ENCODE results near the gene TM4SF18. TPM values are rescaled to one million over a fixed set of nuclear protein-coding genes. Genes with fewer than 3 reads are reported as not detected.

Gene TM4SF18
- total RNA-seq (2021; ENCODE audit: unreplicated experiment), result 54.5 TPM
- polyA plus RNA-seq (2012; ENCODE audit: insufficient read length), result 34.5 TPM
- Bru-seq, nascent RNA, result percentile 86 among the genes with signal in this experiment
- BruChase-seq, experiment 1, labeled RNA remaining after a 2-hour chase, result percentile 85 among the genes with signal in this experiment
- BruChase-seq, experiment 2, labeled RNA remaining after a 6-hour chase, result percentile 95 among the genes with signal in this experiment
- long read RNA-seq, transcript TM4SF18-203 (5 exons, 907 nt), result minor isoform, 15 of 59 reads
- long read RNA-seq, transcript TM4SF18-201 (6 exons, 3,852 nt), result major isoform, 21 of 59 reads
- long read RNA-seq, partial matches to known transcripts, result 0 of 59 reads
- long read RNA-seq, other reads (novel, unspliced or antisense), result 23 of 59 reads

GRCh38 chr3:149333176-149333859, at the start of gene TM4SF18:
Gene TM4SF18, minus strand, starts transcription at chr3:149333636. Its CDS starts 254 bp downstream, at chr3:149333382.
- ChIA-PET POLR2A (interaction anchor here (0.6 to 0.9 kb wide), 3 partner anchors 40 to 159 kb away, joined by 3 to 7 read pairs (median 4); no protein-coding TSS in a partner anchor), CTCF (interaction anchor here (0.6 to 1.6 kb wide), 2 partner anchors 9 to 378 kb away, joined by 4 to 8 read pairs; no protein-coding TSS in a partner anchor)
- peak within 1 kb of the TSS; percentile 45 to 47 for H3K4me3 ChIP-seq (ENCODE audit: low read depth in 2 of 2, low read length in 2 of 2)
- peaks cover 5% of the 10 kb centered on the region; the same call in 1 of the 2 replicates for H3K9me3 ChIP-seq (ENCODE audit: control insufficient read depth, insufficient read depth, low read depth, low read length)
- peaks cover 6% of the 10 kb centered on the region; the same call in 1 of the 2 replicates for H3K36me3 ChIP-seq (ENCODE audit: control insufficient read depth, insufficient read depth, low read length)
- peak; percentile 68 for ATAC-seq
- in situ Hi-C loops (cut with HindIII; ENCODE audit: low pct_unique_long_range_greater_than_20kb, low sequenced_read_pairs), result no loop called here
- H3K4me1 ChIP-seq (ENCODE audit: control insufficient read depth, insufficient read depth, low read length), result peaks cover 52% of the 10 kb centered on the region
- intact Hi-C loops (cut with micrococcal nuclease; ENCODE audit: unreplicated experiment), result loop anchor here (5.0 kb wide), 3 partner anchors 34 to 376 kb away; no protein-coding TSS in a partner anchor
- H3K27ac ChIP-seq (ENCODE audit: low read length), result peak within 1 kb of the TSS; percentile 100
- no peak for DNase-seq (ENCODE audit: low read depth, low spot score)
- no peaks in the 10 kb centered on the region for H3K27me3 ChIP-seq (ENCODE audit: control insufficient read depth, insufficient read depth, low read length)
- no TSS peak for BruUV-seq (replicated peaks)
- TF ChIP-seq TCF7L2 (IDR thresholded peaks at IDR 0.05; ENCODE audit: low read depth, low read length), result 0 out of 2 replicates have a peak, but pooled peaks have one; percentile 16
- no peak; the same call in 1 of the 2 replicates for TF ChIP-seq POLR2AphosphoS5 (IDR thresholded peaks at IDR 0.05; ENCODE audit: low read depth, low read length)

- no peak for TF ChIP-seq TCF7L2 (IDR thresholded peaks at IDR 0.05; ENCODE audit: low read depth, low read length)
- TF ChIP-seq CTCF (IDR thresholded peaks at IDR 0.05), result no peak
- no peak for TF ChIP-seq POLR2AphosphoS5 (IDR thresholded peaks at IDR 0.05; ENCODE audit: low read depth, low read length)
- TF ChIP-seq SIN3A (IDR thresholded peaks at IDR 0.05; ENCODE audit: borderline replicate concordance, insufficient read depth, low read depth, low read length), result no peak
- no peak for TF ChIP-seq REST (IDR thresholded peaks at IDR 0.05; ENCODE audit: insufficient read depth in 1 of 2, low read depth in 2 of 2, low read length in 1 of 2)
- Histone ChIP-seq H3K9me3 (ENCODE audit: control insufficient read depth, insufficient read depth, low read depth, low read length) (no peaks in the 10 kb centered on the region), H3K4me1 (ENCODE audit: control insufficient read depth, insufficient read depth, low read length) (peaks cover 81% of the 10 kb centered on the region), H3K27me3 (ENCODE audit: control insufficient read depth, insufficient read depth, low read length) (no peaks in the 10 kb centered on the region), H3K36me3 (ENCODE audit: control insufficient read depth, insufficient read depth, low read length) (no peaks in the 10 kb centered on the region), H3K4me3 (ENCODE audit: low read depth in 2 of 2, low read length in 2 of 2) (no peak overlapping the region), H3K27ac (ENCODE audit: low read length) (peak overlapping the region; percentile 99)
- ATAC-seq (no peak), DNase-seq (ENCODE audit: low read depth, low spot score) (no peak)
- CTCF ChIA-PET, result no interaction called here
- no TSS peak for BruUV-seq (replicated peaks)
- in situ Hi-C loops (cut with HindIII; ENCODE audit: low pct_unique_long_range_greater_than_20kb, low sequenced_read_pairs), result no loop called here
- intact Hi-C loops (cut with micrococcal nuclease; ENCODE audit: unreplicated experiment), result no loop called here
- POLR2A ChIA-PET, result interaction anchor here (0.7 kb wide), 3 partner anchors 12 to 279 kb away, joined by 3 to 4 read pairs (median 3); no protein-coding TSS in a partner anchor
Measured at GRCh38 chr3:149382518-149382917, 49.1 kb upstream of the TM4SF18 start.
